Kidney (tissue), 14 donors: ENCODE data around the gene PLA2G4E. TPM values are rescaled to one million over a fixed set of nuclear protein-coding genes. Genes with fewer than 3 reads are reported as not detected.

ENCODE experiments used
- DNase-seq, 5 donors: peaks; one replicate each; pipeline ENCODE4 v3.0.0-alpha.2; 2013 to 2020
- FAIRE-seq: peaks from 2 replicates; lab custom pipeline; 2012; peaks lifted over from hg19 to GRCh38; lab: Jason Lieb, UNC
- H3K27ac ChIP-seq, 2 donors: one replicate each; pipeline ENCODE4 v1.7.0; 2013; ENCODE audit warnings: low read depth in 2 of 2, low read length in 2 of 2, inconsistent platforms in 1 of 2
- H3K27me3 ChIP-seq: one replicate; pipeline ENCODE4 v1.7.1; 2013; ENCODE audit warnings: low read length, inconsistent platforms; ENCODE audit not compliant: control insufficient read depth, insufficient read depth
- H3K36me3 ChIP-seq, 3 donors: one replicate each; pipeline versions ENCODE4 v1.7.0 to v1.7.1; 2013; ENCODE audit warnings: low read length in 3 of 3, control low read depth in 1 of 3, inconsistent platforms in 1 of 3; ENCODE audit not compliant: insufficient read depth in 3 of 3, control insufficient read depth in 2 of 3
- H3K4me1 ChIP-seq, 3 donors: one replicate each; pipeline versions ENCODE4 v1.7.0 to v1.7.1; 2013; ENCODE audit warnings: low read length in 3 of 3, inconsistent platforms in 1 of 3, low read depth in 1 of 3; ENCODE audit not compliant: control insufficient read depth in 2 of 3, insufficient read depth in 2 of 3
- H3K4me3 ChIP-seq, 3 donors: one replicate each; pipeline versions ENCODE4 v1.7.0 to v1.8.1; 2013; ENCODE audit warnings: low read length in 3 of 3, control low read depth in 1 of 3, inconsistent platforms in 1 of 3
- H3K9ac ChIP-seq, 3 donors: one replicate each; pipeline versions ENCODE4 v1.7.0 to v1.7.1; 2013; ENCODE audit warnings: low read length in 3 of 3, control low read depth in 1 of 3, inconsistent platforms in 1 of 3
- H3K9me3 ChIP-seq, 3 donors: one replicate each; pipeline versions ENCODE4 v1.7.0 to v1.7.1; 2013; ENCODE audit warnings: low read length in 3 of 3, control low read depth in 1 of 3, inconsistent platforms in 1 of 3; ENCODE audit not compliant: control insufficient read depth in 2 of 3, insufficient read depth in 1 of 3
- CTCF ChIP-seq: IDR thresholded peaks from 3 replicates; pipeline ENCODE4 v1.5.1; 2012; ENCODE audit warnings: mild to moderate bottlenecking, moderate library complexity, borderline replicate concordance; ENCODE audit not compliant: insufficient read depth; ENCODE audit errors: extremely low read depth
- intact Hi-C: fragments of 100-400 bp; cut with DNase I; formaldehyde crosslinking; loops from one replicate; pipeline ENCODE4 v1.11.1; 2022
- polyA plus RNA-seq: library from polyadenylated mRNA; stranded (reverse); fragments of 350-450 nt; fragmentation: Illumina TruSeq; extraction: RNeasy Lipid Tissue Mini Kit (QIAGEN cat#74804); gene quantifications from one replicate; pipeline ENCODE4 v1.2.3, GENCODE V29; 2014; ENCODE audit warnings: low read depth, low replicate concordance; ENCODE audit not compliant: insufficient read depth
- total RNA-seq: library from RNA; stranded (reverse); fragmentation: NEBNext Ultra II Directional; extraction: Animal tissue kit (Norgen Biotek cat#: 25700); gene quantifications from one replicate; pipeline ENCODE4 v1.2.1, GENCODE V29; 2021
- donor health status: control.
- donor health status: control.
- donor health status: control.
- donor health status: control.
- donor health status: control.
- donor health status: DM: yes; HTN: yes; CAD: no.
- donor health status: Normal renal cell carcinoma (clear cell type).

The PLA2G4E gene
- total and polyA plus RNA-seq, 2 donors from 2014 or later, result not detected

GRCh38 chr15:41992803-41993190, 28.0 kb downstream of the PLA2G4E start:
- H3K27ac ChIP-seq, result no peak overlapping the region
- FAIRE-seq (no peak), DNase-seq (no peak)
- H3K27me3 ChIP-seq, result no peaks in the 10 kb centered on the region
- intact Hi-C loops, result no loop called here
- no peak overlapping the region for H3K4me3 ChIP-seq
- no peak overlapping the region for H3K9ac ChIP-seq
- no peaks in the 10 kb centered on the region for H3K4me1 ChIP-seq
- no peak for TF ChIP-seq CTCF
- no peaks in the 10 kb centered on the region for H3K9me3 ChIP-seq
- no peaks in the 10 kb centered on the region for H3K36me3 ChIP-seq

GRCh38 chr15:41992151-41992802, 28.6 kb downstream of the PLA2G4E start:
- H3K9ac ChIP-seq, result no peak overlapping the region
- DNase-seq (no peak), FAIRE-seq (no peak)
- no peak for TF ChIP-seq CTCF
- intact Hi-C loops, result no loop called here
- H3K27me3 ChIP-seq, result no peaks in the 10 kb centered on the region
- H3K4me3 ChIP-seq, result no peak overlapping the region
- no peaks in the 10 kb centered on the region for H3K4me1 ChIP-seq
- H3K36me3 ChIP-seq, result no peaks in the 10 kb centered on the region
- no peaks in the 10 kb centered on the region for H3K9me3 ChIP-seq
- H3K27ac ChIP-seq, result no peak overlapping the region

GRCh38 chr15:41990691-41991090, 30.2 kb downstream of the PLA2G4E start:
- Histone ChIP-seq H3K4me1 (no peaks in the 10 kb centered on the region), H3K9ac (no peak overlapping the region), H3K27me3 (no peaks in the 10 kb centered on the region), H3K9me3 (no peaks in the 10 kb centered on the region), H3K36me3 (no peaks in the 10 kb centered on the region), H3K4me3 (no peak overlapping the region), H3K27ac (no peak overlapping the region)
- DNase-seq, result no peak
- no peak for FAIRE-seq
- intact Hi-C loops, result no loop called here
- no peak for TF ChIP-seq CTCF

GRCh38 chr15:41990243-41990605, 30.6 kb downstream of the PLA2G4E start:
- Histone ChIP-seq H3K4me1 (no peaks in the 10 kb centered on the region), H3K27ac (no peak overlapping the region), H3K36me3 (no peaks in the 10 kb centered on the region), H3K4me3 (no peak overlapping the region), H3K9ac (no peak overlapping the region), H3K27me3 (no peaks in the 10 kb centered on the region), H3K9me3 (no peaks in the 10 kb centered on the region)
- DNase-seq, result no peak
- intact Hi-C loops, result no loop called here
- TF ChIP-seq CTCF, result no peak
- FAIRE-seq, result no peak
